Neural crest cell (in vitro differentiated cells): ENCODE results near the gene LRRC56. TPM values are rescaled to one million over a fixed set of nuclear protein-coding genes. Genes with fewer than 3 reads are reported as not detected.

Experiments used
- DNase-seq: peaks from one replicate; pipeline ENCODE4 v3.0.0; 2021; ENCODE audit warnings: low read depth, mixed read lengths, low spot score
- H3K27ac Mint-ChIP-seq: one replicate; pipeline ENCODE4 v1.8.0; 2021; ENCODE audit warnings: mild to moderate bottlenecking, mixed read lengths; ENCODE audit not compliant: unreplicated experiment
- H3K27me3 Mint-ChIP-seq: 2 replicates; pipeline ENCODE4 v1.8.0; 2021; ENCODE audit warnings: low read depth, mild to moderate bottlenecking, mixed read lengths
- H3K36me3 Mint-ChIP-seq: 2 replicates; pipeline ENCODE4 v1.8.0; 2021; ENCODE audit warnings: low read depth, mild to moderate bottlenecking, mixed read lengths
- H3K4me1 Mint-ChIP-seq: 2 replicates; pipeline ENCODE4 v1.8.0; 2021; ENCODE audit warnings: mixed read lengths
- H3K4me3 Mint-ChIP-seq: one replicate; pipeline ENCODE4 v1.8.0; 2021; ENCODE audit warnings: mild to moderate bottlenecking, mixed read lengths
- H3K9me3 Mint-ChIP-seq: 2 replicates; pipeline ENCODE4 v1.8.0; 2021; ENCODE audit warnings: mixed read lengths
- CTCF ChIP-seq: fragments of 200-600 bp; sonication (generic); conservative IDR thresholded peaks from 2 replicates; pipeline ENCODE4 v1.5.0; 2021; ENCODE audit warnings: antibody characterized with exemption, mild to moderate bottlenecking
- total RNA-seq: library from RNA; stranded (reverse); gene quantifications from 2 replicates; pipeline ENCODE4 v1.2.1, GENCODE V29; 2021

The LRRC56 gene
- total RNA-seq, 1 donor from 2014 or later, result 2.1 TPM

- Mint-ChIP-seq H3K4me3 (no peak overlapping the region), H3K27me3 (peaks cover 3% of the 10 kb centered on the region), H3K27ac (no peak overlapping the region), H3K4me1 (no peaks in the 10 kb centered on the region), H3K9me3 (peaks cover 9% of the 10 kb centered on the region), H3K36me3 (peaks cover 27% of the 10 kb centered on the region)
- no peak for DNase-seq
- TF ChIP-seq CTCF, result no peak
These were observed 38.8 kb upstream of the LRRC56 start for GRCh38 chr11:498297-499181.

GRCh38 chr11:499201-500076 is 37.9 kb upstream of the LRRC56 start:
- H3K9me3 Mint-ChIP-seq, result peaks cover 9% of the 10 kb centered on the region
- peaks cover 3% of the 10 kb centered on the region for H3K27me3 Mint-ChIP-seq
- no peak overlapping the region for H3K27ac Mint-ChIP-seq
- no peak overlapping the region for H3K4me3 Mint-ChIP-seq
- no peak for TF ChIP-seq CTCF
- peaks cover 27% of the 10 kb centered on the region for H3K36me3 Mint-ChIP-seq
- no peak for DNase-seq
- no peaks in the 10 kb centered on the region for H3K4me1 Mint-ChIP-seq

GRCh38 chr11:501001-501682 is 36.2 kb upstream of the LRRC56 start:
- peaks cover 7% of the 10 kb centered on the region for H3K4me1 Mint-ChIP-seq
- peaks cover 3% of the 10 kb centered on the region for H3K27me3 Mint-ChIP-seq
- peaks cover 19% of the 10 kb centered on the region for H3K36me3 Mint-ChIP-seq
- peaks cover 9% of the 10 kb centered on the region for H3K9me3 Mint-ChIP-seq
- H3K27ac Mint-ChIP-seq, result no peak overlapping the region
- no peak for DNase-seq
- no peak for TF ChIP-seq CTCF
- peak overlapping the region; percentile 34 for H3K4me3 Mint-ChIP-seq

GRCh38 chr11:501683-502287 is 35.5 kb upstream of the LRRC56 start:
- Mint-ChIP-seq H3K36me3 (peaks cover 16% of the 10 kb centered on the region), H3K4me3 (peak overlapping the region; percentile 49), H3K27ac (no peak overlapping the region), H3K27me3 (peaks cover 6% of the 10 kb centered on the region), H3K9me3 (peaks cover 9% of the 10 kb centered on the region), H3K4me1 (peaks cover 12% of the 10 kb centered on the region)
- no peak for DNase-seq
- no peak for TF ChIP-seq CTCF
